SU-DHL-6 (cell line): ENCODE data around the gene SLCO3A1.

Experiments used
- CTCF ChIP-seq: fragments of 200-600 bp; sonication (generic); IDR thresholded peaks from one replicate; pipeline ENCODE4 v1.5.1; 2017; ENCODE audit warnings: antibody characterized with exemption, mild to moderate bottlenecking, low read length, moderate library complexity; ENCODE audit not compliant: insufficient read depth, poor library complexity, severe bottlenecking
- EZH2phosphoT487 ChIP-seq: fragments of 200-600 bp; sonication (generic), shearing (Covaris generic); conservative IDR thresholded peaks from 2 replicates; pipeline ENCODE4 v1.6.1; 2018; ENCODE audit warnings: mild to moderate bottlenecking, antibody characterized with exemption, low read length, moderate library complexity, mixed read lengths

- TF ChIP-seq CTCF, result no peak
- TF ChIP-seq EZH2phosphoT487, result no peak
These were observed 12.4 kb downstream of the SLCO3A1 start for GRCh38 chr15:91865950-91866349.
